GM19324 (cell line): ENCODE measurements around the gene ADARB1.

Experiments used
- ATAC-seq: cut with Tn5 transposase; IDR thresholded peaks from one replicate; pipeline ENCODE4 v1.9.1; 2021; ENCODE audit warnings: mild to moderate bottlenecking, moderate library complexity; ENCODE audit not compliant: unreplicated experiment, low FRiP score

ADARB1 gene

DNA sequence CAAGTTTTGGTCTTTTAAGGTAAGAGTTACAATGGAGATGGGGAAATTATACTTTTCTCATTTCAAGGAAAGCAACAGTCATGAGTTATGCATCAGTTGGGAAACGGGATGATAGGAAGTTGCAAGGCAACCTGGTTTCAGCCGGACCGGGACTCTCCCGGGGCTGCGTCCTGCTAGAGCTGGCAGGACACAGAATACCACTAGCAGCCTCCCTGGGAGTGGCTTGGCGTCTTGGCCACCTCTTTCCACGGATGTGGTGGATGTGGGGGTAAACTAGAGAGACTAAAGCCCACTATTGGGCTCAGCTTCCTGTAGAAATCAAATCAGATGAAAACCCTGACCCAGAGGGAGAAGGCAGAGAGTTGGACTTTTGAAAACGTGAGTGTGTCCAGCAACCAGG is 71.9 kb downstream of the ADARB1 start:
- no peak for ATAC-seq

DNA sequence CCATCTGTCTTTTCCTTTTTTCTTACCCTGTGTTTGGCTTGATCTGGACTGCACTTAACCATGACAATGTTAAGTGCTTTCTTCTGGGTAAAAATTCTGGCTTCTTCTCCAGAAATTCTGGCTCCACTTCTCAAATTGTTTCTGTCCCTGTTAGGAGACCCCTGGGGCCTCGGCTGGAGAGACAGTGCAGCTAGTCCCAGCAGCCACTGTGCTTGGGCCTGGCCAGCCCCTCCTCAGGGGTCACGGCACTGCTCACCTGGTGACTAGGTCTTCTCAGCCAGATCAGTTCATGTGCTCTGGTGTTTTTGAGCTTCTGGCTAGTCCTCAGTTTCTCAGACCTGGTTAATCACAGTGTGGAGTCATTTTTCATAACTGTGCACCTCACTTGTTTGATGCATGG is 72.4 kb downstream of the ADARB1 start:
- ATAC-seq: no peak

DNA sequence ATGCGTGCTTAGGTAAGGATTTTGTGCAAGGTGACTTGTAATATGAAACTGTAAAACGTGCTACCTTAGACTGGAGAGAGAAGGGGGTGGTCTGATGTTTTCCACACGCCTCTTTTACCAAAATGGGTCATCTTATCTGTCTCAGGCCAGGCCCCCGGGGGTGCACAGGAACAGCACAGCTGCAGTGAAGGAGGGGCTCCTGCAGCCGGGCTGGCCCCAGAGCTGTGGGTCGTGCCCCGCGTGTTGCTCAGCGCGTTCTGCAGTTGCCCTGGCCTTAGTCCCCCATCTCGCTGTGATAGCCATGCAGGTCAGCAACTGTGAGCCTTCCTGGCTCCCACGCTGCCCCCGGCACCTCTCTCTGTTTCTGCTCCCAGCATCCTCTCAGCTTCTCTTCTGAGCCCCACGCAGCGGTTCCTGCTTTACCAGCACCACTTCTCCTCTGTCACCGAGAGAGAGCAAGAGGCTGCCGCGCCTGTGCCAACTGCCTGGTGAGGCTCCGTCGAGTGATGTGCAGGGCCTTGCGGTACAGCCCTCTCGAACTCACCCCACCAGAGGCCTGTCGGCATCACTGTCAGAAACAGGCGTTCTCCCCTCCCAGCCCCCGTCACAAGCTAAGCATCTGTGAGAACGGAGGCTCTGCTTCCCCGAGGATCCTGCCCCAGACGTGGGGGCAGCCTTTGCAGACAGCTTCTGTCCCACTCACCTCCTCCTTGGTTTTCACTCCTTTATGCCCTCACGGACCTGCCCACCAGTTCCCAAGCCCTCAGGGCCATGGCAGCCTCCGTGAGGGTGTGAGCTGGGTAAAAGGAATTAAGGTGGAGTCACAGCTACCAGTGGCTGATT is 73.3 kb downstream of the ADARB1 start:
- ATAC-seq: no peak

DNA sequence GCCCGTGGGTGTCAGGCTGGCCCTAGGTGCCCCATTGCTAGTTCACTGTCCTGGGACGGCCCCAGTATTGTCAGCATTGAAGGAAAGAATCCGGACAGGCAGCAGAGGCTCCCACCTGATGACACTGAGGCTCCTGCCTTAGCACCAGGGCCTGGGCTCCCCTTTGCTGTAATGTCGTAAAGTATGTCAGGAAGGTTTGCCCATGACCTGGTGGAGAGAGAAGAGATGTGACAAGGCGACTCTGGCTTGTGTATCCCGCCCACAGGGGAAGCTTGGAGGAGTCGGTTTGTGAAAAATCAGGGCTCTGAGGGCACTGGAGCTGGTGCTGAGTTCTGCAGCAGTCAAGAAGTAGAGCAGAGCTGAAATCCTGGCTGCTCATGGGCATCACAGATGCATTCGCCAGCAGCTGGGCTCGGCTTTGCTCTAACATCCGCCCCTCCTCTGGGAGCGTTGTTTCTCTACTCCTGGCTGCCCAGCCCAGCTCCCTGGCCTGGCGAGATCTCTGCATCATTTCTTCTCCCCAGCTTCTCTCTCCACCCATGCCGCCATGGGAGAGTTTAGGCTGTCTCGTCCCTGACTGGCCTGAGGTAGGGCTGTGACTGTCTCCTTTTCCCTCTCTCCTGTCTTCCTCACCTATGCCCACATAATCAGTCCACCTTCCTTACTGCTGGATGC is 74.1 kb downstream of the ADARB1 start:
- no peak for ATAC-seq

DNA sequence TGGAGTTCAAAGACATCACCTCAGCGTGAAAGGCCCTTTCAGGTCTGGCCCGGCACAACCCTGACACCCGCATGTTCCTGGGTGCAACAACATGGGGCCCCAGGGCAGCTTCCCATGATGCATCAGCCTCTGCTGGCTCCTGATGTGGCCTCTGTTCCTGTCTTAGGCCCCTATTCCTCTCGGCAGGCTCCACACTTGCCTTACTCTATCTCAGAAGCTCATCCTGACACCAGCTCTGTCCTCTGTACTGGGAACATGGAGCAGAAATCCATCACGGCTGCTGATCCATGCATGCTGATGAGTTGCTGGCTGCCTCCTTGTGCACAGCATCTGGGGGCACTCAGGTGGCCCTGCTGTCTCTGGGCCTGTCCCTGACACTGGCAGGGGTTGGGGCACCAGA is 74.6 kb downstream of the ADARB1 start:
- no peak for ATAC-seq

DNA sequence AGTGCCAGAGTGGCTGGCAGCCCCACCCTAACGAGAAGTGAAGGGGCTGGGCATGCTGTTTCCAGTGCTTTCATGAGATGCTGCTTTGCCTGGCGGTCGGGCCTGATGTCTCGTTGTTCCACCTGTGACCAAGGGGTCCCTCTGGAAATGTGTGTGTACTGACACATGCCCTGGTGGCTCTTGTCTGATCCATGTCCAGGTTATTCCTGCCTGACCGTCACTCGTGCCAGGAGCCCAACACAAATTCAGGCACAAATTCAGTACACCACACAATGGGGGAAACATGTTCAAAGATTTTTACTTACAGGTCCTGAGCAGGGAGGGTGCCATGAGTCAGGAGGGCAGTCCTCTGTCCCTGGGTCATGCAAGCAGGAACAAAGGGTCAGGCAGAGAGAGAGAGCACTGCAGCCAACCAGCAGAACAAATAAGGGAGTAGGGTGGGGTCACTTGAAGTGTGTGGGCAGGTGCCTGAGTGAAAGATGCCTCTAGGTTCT is 76.3 kb downstream of the ADARB1 start:
- no peak for ATAC-seq

DNA sequence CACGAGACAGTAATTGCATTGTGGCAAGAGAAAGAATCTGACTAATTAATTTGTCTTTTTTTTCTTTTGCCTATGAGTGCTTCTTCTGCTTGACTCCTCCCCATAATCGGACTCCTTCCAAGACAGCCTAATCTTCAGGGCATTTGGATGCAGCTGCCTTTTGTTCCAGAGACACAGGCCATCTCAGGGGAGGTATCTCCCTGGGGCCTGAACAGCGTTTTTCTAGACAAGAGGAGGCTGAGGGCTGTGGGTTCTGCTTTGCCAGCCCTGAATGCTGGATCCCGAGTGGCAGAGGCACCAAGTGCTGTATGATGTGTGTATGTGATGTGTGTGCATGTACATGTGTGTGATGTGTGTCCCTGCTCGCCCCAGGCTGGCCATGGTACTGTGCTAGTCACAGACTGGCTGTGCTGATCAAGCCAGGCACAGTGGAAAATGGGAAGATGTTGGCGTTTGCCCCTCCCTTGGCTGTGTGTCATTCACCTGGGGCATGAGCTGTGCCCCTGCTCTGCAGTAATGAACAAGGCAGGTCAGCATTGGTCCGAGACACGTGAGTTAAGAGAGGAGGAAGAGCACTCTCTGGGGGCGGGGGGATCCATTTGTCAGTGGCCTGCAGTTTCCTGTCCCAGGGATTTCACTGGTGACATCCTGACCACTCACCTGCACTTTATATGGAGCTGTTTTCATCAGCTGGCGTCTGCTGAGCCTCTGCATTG is 77.2 kb downstream of the ADARB1 start:
- ATAC-seq: no peak

DNA sequence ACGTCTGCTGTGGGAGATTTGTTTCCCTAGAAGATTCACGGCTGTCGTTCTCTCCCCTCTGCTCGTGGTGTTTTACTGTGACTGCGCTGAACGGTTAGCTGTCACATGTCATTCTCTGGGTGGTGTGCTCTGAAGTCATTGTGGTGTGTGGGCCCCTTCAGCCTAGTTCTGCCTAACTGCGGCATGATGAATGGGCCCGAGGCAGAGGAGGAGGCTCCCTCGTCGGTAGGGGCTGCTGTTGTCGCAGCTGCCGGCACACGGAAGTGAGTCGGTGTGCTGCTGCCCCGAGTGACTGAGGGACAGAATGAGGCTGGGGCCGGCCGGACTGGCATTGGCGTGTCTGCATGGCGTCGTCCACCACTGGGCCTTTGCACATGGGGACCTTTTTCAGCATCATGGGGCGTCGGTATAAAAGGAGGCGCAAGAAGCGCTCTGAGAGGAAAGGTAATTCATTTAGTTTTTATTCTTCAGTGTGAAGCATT is 77.9 kb downstream of the ADARB1 start:
- ATAC-seq: no peak

DNA sequence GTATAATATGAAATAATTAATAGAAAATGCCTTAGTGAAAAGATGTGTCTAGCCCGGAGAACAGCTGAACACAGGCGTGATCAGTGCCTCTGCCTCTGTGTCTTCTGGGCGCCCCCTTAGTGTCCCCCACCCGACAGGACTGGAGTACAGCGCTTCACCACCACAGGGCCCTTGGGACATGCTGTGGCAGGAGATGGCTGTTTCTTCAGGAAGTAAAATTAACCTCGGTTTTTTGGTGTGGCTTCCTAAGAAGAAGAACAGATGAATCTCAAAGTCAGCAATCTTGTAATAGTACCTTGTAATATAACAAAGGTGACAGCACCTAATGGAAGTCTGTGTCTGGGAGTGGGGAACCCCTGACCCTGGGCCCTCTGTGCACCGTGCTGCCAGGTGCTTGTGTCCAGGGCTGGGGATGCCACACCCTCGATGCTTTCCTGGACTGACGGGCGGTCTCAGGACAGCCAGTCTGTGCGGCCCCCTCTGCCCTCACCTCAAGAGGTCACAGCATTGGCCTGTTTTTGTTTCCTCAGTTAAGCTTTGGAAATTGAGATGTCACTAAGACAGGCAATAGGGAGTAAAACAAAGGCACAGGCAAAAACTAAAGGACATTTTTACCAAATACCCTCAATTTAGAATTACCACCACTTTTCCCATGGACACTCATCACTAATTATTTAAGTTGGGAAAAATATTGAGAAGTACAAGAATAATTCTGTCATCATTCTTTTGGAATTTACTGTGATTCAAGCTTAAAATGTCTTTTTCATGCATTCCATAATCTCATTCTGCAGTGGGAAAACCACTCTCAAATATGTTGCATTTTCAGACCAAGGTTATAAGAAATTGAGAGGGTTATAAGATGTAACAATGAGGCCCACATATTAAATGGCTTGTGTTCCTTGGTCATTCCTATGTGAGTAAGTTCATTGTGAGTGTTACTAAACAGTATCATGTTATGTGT is 79.3 kb downstream of the ADARB1 start:
- ATAC-seq: no peak

DNA sequence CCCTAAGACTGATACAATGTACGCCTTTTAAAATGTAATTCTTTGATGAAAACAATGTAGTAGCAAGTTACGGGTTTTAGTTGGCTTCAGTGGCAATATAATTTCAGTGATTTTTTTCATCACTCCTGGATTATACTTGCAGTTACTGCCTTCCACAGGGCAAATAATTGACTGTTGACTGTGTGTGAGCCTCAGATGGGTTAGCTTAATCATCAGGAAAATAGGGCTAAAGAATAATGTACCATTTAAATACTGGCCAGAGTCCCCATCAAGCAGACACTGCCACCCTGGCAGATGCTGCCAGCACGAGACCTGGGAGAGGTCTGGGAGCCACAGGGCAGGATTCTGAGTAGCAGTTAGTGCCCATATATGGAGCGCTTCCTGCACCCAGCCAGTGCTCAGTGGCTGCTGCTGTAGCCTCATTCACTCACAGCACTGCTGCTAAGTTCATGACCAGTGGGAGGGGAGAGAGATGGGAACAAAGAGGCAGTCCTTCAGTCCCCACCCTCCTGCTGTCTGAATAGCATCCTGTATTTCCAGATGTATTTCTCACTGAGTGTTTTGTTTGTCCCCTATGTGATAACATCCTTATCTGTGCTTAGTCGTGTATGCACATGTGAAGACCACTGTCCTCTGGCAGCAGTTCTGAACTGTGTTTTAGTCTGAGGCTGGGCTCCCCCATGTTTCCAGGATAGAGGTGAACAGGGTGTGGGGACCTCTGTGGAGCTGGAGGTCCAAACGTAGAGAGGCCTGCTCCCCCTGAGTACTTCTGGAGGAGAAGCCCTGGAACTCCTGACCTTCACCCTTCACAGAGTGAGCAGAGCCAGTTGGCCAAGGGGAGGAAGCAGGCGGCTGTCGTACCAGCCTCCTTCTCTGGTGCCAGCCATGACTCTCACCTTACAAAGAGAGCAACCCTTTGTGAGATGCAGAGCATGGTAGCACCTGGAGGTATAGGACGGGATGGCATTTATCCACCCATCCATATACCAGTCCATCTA is 80.4 kb downstream of the ADARB1 start:
- ATAC-seq: no peak

DNA sequence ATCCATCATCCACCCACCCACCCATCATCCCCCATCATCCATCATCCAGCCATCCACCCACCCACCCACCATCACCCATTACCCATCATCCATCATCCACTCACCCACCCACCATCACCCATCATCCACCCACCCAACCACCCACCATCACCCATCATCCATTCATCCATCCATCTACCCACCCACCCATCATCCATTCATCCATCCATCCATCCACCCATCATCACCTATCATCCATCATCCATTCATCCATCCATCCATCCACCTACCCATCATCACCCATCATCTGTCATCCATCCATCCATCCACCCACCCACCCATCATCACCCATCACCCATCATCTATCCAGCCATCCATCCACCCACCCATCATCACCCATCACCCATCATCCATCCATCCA is 81.5 kb downstream of the ADARB1 start:
- ATAC-seq: no peak

DNA sequence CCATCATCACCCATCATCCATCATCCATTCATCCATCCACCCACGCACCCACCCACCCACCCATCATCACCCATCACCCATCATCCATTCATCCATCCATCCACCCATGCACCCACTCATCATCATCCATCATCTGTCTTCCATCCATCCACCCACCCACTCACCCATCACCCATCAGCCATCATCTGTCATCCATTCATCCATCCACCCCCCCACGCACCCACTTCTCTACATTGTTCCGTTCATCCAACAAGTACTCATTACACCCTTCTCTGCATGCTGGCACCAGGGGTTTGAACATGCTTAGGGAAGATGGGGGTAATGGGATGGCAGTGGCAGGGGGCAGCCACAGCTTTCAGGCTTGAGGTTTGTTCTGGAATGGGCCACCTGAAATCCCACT is 82.1 kb downstream of the ADARB1 start:
- no peak for ATAC-seq

DNA sequence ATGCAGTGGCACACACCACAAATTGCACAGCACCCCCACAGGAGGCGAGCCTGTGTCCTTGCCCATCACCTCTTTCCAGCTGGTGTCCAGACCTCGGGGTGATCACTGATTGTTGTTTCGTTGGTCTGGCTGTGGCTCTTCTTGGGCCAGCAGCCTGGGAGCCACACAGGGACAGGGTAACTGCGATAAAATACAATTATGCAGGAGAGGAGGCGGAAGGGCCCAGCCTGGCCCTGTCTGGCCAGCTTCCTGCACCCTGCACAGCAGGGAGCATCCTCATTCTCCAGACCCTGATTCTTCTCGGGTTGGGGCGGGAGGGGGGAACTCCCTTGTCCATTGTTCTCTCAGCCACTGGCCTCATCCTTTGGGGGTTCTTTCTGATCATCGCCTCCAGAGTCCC is 83.6 kb downstream of the ADARB1 start:
- ATAC-seq: no peak

DNA sequence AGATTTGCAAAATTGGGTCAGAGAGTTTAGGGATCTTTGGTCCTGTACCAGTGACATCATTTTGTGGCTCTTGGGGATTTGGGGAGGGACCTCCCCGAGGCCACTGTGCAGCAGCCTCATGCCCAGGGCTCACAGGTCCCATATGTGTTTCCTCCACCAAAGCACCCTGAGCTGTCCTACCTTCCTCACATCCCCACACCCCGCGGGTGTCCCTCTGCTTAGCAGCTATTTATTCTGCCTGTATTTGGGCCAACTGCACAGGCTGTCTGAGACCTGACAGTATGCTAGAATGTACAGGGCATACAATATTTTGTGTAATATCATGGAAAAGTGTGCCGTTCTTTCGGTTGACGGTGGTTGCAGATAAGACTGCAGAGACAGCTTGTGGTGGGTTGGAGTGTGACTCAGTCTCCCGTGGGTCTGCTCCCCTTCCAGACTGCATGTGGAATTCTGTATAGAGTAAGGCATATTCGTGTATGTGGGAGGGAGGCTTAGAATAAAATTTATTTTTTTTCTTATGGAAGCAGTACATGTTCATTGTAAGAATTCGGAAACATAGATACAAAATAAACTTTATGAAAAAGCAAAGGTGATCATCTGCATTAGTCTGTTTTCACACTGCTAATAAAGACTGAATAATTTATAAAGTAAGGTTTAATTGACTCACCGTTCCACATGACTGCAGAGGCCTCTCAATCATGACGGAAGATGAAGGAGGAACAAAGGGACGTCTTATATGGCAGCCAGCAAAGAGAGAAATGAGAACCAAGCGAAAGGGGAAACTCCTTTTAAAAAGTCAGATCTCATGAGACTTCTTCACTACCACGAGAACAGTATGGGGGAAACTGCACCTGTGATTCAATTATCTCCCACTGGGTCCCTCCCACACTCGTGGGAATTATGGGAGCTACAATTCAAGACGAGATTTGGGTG is 84.4 kb downstream of the ADARB1 start:
- ATAC-seq: no peak

DNA sequence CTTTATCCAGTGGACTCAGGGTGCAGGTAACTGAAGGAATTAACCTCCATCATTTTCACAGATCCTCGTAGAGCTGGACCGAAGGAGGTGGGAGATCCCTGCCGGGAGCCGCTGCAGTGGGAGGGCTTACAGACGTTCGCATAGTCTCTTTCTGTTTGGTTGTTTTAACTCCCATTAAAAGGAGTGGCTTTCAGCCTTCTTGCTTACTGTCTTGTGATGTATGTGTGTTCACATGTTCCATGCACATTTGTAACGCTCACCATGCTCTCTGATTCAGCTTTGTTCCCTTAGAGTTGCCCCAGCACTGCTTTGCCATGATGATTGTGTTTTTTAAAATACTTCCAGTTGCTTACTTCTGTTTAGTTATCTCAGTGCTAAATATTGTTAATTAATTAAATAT is 85.8 kb downstream of the ADARB1 start:
- no peak for ATAC-seq

DNA sequence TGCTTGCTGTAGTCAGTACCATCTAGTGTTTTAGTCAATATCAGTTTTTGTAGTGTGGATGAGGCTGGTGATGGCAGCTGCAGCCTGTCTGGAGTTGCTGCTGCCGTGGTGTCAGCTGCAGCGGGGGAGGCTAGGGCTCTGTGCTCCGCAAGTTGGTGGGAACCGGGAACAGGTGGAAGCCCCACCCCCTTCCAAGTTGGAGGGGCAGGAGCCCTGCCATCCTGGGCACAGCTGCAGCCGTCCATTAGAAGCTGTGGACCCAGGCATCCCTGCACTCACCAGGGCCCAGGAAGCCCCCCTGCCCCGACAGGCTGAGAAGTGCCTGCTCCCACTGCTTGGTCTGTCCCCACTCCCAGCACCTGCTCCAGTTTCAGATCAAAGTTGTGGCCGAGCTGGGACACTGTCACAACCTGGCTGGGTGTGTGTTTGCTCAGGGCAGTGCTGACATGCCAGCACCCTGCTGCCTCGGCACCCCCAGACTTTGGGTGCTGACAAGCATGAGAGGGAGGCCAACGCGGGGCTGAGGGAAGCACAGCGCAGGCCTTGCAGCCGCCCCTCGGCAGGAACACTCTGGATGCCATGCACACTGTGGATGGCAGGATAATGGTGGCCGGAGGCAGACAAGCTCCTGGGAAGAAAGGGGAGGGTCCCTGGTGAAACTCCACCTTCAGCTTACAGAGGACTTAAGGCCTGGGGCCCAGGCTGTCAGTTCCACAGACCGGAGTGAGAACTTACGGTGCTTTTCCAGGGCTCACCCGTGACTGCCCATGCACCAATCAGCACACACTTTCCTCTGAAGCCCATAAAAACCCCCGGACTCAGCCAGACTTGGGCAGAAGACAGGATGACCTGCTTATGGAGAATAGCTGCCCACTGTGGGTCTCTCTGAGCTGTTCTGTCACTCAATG is 86.9 kb downstream of the ADARB1 start:
- ATAC-seq: no peak

DNA sequence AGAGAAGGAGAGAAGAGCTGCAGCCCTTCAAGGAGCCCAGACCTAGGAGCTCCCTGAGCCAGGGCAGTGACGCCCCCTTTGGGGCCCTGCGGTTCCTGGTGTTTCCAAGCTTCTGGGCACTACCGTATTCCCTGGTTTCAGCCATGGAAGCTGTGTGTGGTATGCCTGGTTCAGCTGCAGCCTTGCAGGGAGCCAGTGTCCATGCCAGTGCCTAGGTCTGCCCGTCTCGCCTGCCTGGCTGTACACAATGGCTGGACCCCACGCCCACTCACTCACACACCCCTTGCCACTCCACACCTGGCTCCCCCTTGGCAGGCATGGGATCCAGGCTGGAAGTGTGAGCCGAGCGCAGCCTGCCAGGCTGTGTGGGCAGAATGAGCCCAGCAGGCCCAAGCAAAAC is 87.7 kb downstream of the ADARB1 start:
- no peak for ATAC-seq
